ENCODE results near the gene ADARB2. TPM values are rescaled to one million over a fixed set of nuclear protein-coding genes. Genes with fewer than 3 reads are reported as not detected.

ADARB2 gene
- polyA plus RNA-seq, 3 donors: not detected

DNA sequence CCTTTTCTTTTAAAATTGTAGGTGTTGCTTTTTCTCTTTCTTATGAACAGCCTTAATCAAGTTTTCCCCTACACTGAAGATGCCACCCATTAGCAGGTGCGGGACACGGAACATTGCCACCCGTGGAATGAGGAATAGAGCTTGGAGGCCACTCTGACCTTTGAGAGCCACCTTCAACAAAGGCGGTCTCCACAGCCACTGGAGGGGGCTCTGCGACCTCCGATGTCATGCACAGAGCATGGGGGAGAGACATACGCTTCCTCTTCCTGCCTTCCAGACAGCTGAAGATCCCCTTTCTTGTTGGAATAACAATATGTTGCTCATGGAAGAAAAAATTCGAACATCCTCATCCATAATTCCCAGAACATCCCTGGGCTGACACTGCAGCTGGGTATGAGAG is 39.1 kb downstream of the ADARB2 start:
- H3K27me3 ChIP-seq (ENCODE audit: control insufficient read depth in 2 of 2, insufficient read depth in 2 of 2, low read length in 2 of 2): no peaks in the 10 kb centered on the region
- H3K36me3 ChIP-seq (replicated peaks in 1 of 2; ENCODE audit: control insufficient read depth in 1 of 2, insufficient read depth in 2 of 2, low read length in 2 of 2): no peaks in the 10 kb centered on the region
- no peak overlapping the region for H3K27ac ChIP-seq (ENCODE audit: low read depth in 1 of 2, low read length in 2 of 2)
- Mint-ChIP-seq H3K36me3 (no peaks in the 10 kb centered on the region), H3K9me3 (peaks cover 4 to 20% (median 9%) of the 10 kb centered on the region in 7 donors), H3K27ac (no peak overlapping the region), H3K4me3 (no peak overlapping the region), H3K27me3 (ENCODE audit: low read depth in 3 of 3) (peaks cover 2 to 4% (median 2%) of the 10 kb centered on the region in 3 donors), H3K4me1 (no peaks in the 10 kb centered on the region)
- H3K9me3 ChIP-seq (replicated peaks in 1 of 2; ENCODE audit: control insufficient read depth in 1 of 2, insufficient read depth in 1 of 2, low read length in 2 of 2): peaks cover 8 to 11% of the 10 kb centered on the region in 2 donors
- H3K4me3 ChIP-seq (replicated peaks in 1 of 3; ENCODE audit: low read depth in 2 of 3, low read length in 3 of 3): no peak overlapping the region
- no peaks in the 10 kb centered on the region for H4K20me1 ChIP-seq (ENCODE audit: insufficient read depth, low read length)
- H3K79me2 ChIP-seq (ENCODE audit: insufficient read depth, low read length): no peaks in the 10 kb centered on the region
- no peak for TF ChIP-seq CTCF (IDR thresholded peaks at IDR 0.05)
- H3K4me1 ChIP-seq (ENCODE audit: control insufficient read depth in 1 of 2, insufficient read depth in 2 of 2, low read length in 2 of 2): no peaks in the 10 kb centered on the region
- WGBS (ENCODE audit: insufficient coverage): 96% methylated on average over 4 of the region's 8 CpGs
- intact Hi-C loops (cut with micrococcal nuclease): no loop called here
- no peak overlapping the region for H3K9ac ChIP-seq (ENCODE audit: insufficient read depth, low read length, poor library complexity, severe bottlenecking)
- no peak for DNase-seq
- H2AFZ ChIP-seq (ENCODE audit: insufficient read depth, low read depth, low read length, poor library complexity, severe bottlenecking): no peak overlapping the region
- no peak overlapping the region for H3K4me2 ChIP-seq (replicated peaks; ENCODE audit: extremely low read depth, low read length, poor library complexity, severe bottlenecking)

GRCh38 chr10:1696106-1696505 is 41.2 kb downstream of the ADARB2 start:
- H3K27me3 ChIP-seq (ENCODE audit: control insufficient read depth in 2 of 2, insufficient read depth in 2 of 2, low read length in 2 of 2): no peaks in the 10 kb centered on the region
- no peaks in the 10 kb centered on the region for H3K79me2 ChIP-seq (ENCODE audit: insufficient read depth, low read length)
- no peak for TF ChIP-seq CTCF (IDR thresholded peaks at IDR 0.05)
- Mint-ChIP-seq H3K4me3 (no peak overlapping the region), H3K27ac (no peak overlapping the region), H3K27me3 (ENCODE audit: low read depth in 3 of 3) (no peaks in the 10 kb centered on the region), H3K36me3 (no peaks in the 10 kb centered on the region), H3K9me3 (peaks cover 0 to 11% (median 0%) of the 10 kb centered on the region in 7 donors), H3K4me1 (no peaks in the 10 kb centered on the region)
- H3K9me3 ChIP-seq (replicated peaks in 1 of 2; ENCODE audit: control insufficient read depth in 1 of 2, insufficient read depth in 1 of 2, low read length in 2 of 2): peaks cover 0 to 8% of the 10 kb centered on the region in 2 donors
- H3K36me3 ChIP-seq (replicated peaks in 1 of 2; ENCODE audit: control insufficient read depth in 1 of 2, insufficient read depth in 2 of 2, low read length in 2 of 2): no peaks in the 10 kb centered on the region
- 78% methylated on average over 3 of the region's 6 CpGs for WGBS (ENCODE audit: insufficient coverage)
- H4K20me1 ChIP-seq (ENCODE audit: insufficient read depth, low read length): no peaks in the 10 kb centered on the region
- H2AFZ ChIP-seq (ENCODE audit: insufficient read depth, low read depth, low read length, poor library complexity, severe bottlenecking): no peak overlapping the region
- DNase-seq: no peak
- H3K4me1 ChIP-seq (ENCODE audit: control insufficient read depth in 1 of 2, insufficient read depth in 2 of 2, low read length in 2 of 2): no peaks in the 10 kb centered on the region
- intact Hi-C loops (cut with micrococcal nuclease): no loop called here
- no peak overlapping the region for H3K4me3 ChIP-seq (replicated peaks in 1 of 3; ENCODE audit: low read depth in 2 of 3, low read length in 3 of 3)
- no peak overlapping the region for H3K4me2 ChIP-seq (replicated peaks; ENCODE audit: extremely low read depth, low read length, poor library complexity, severe bottlenecking)
- H3K27ac ChIP-seq (ENCODE audit: low read depth in 1 of 2, low read length in 2 of 2): no peak overlapping the region
- H3K9ac ChIP-seq (ENCODE audit: insufficient read depth, low read length, poor library complexity, severe bottlenecking): no peak overlapping the region
